CD14-positive monocyte (primary cell): ENCODE measurements around the gene PCDHGC3. TPM values are rescaled to one million over a fixed set of nuclear protein-coding genes. Genes with fewer than 3 reads are reported as not detected.

ENCODE experiments used
- DNase-seq, 3 donors: peaks; one replicate each; pipeline ENCODE4 v3.0.0-alpha.2; 2011 to 2022
- H2AFZ ChIP-seq: 2 replicates; pipeline ENCODE4 v1.6.0; 2012; ENCODE audit warnings: mild to moderate bottlenecking, low read depth, low read length, inconsistent platforms; ENCODE audit not compliant: insufficient read depth, poor library complexity, severe bottlenecking
- H3K27ac ChIP-seq, 2 donors: 1 replicate in 1 of 2; 2 replicates in 1 of 2; pipeline ENCODE4 v1.5.1; 2012 to 2013; ENCODE audit warnings: low read length in 2 of 2, control low read depth in 1 of 2, inconsistent platforms in 1 of 2, low read depth in 1 of 2, mild to moderate bottlenecking in 1 of 2
- H3K27me3 ChIP-seq, 2 donors: one replicate each; pipeline versions ENCODE4 v1.6.0 to v1.6.1; 2011 to 2013; ENCODE audit warnings: low read length in 2 of 2; ENCODE audit not compliant: control insufficient read depth in 2 of 2, insufficient read depth in 2 of 2
- H3K36me3 ChIP-seq, 2 donors: replicated peaks in 1 of 2; 1 replicate in 1 of 2; 2 replicates in 1 of 2; pipeline versions ENCODE4 v1.5.1 to v1.6.1; 2012 to 2013; ENCODE audit warnings: low read length in 2 of 2, control low read depth in 1 of 2, inconsistent platforms in 1 of 2, mild to moderate bottlenecking in 1 of 2; ENCODE audit not compliant: insufficient read depth in 2 of 2, control insufficient read depth in 1 of 2
- H3K4me1 ChIP-seq, 2 donors: 1 replicate in 1 of 2; 2 replicates in 1 of 2; pipeline versions ENCODE4 v1.5.1 to v1.6.1; 2012 to 2013; ENCODE audit warnings: low read length in 2 of 2, control low read depth in 1 of 2, inconsistent platforms in 1 of 2, mild to moderate bottlenecking in 1 of 2, moderate library complexity in 1 of 2; ENCODE audit not compliant: insufficient read depth in 2 of 2, control insufficient read depth in 1 of 2
- H3K4me2 ChIP-seq: replicated peaks from 2 replicates; pipeline ENCODE3; 2012; ENCODE audit warnings: low read length, moderate library complexity, mild to moderate bottlenecking; ENCODE audit not compliant: poor library complexity, severe bottlenecking; ENCODE audit errors: extremely low read depth
- H3K4me3 ChIP-seq, 3 experiments: fragments of 200-600 bp in 1 of 3; sonication (generic) in 1 of 3; replicated peaks in 1 of 3; 1 replicate in 2 of 3; 2 replicates in 1 of 3; pipeline ENCODE4 v1.5.1; 2011 to 2013; ENCODE audit warnings: low read length in 3 of 3, mild to moderate bottlenecking in 3 of 3, control low read depth in 2 of 3, low read depth in 2 of 3, inconsistent platforms in 1 of 3, moderate library complexity in 1 of 3
- H3K79me2 ChIP-seq: 2 replicates; pipeline ENCODE4 v1.6.0; 2012; ENCODE audit warnings: mild to moderate bottlenecking, control low read depth, inconsistent platforms, low read length, moderate library complexity; ENCODE audit not compliant: insufficient read depth
- H3K9ac ChIP-seq: 2 replicates; pipeline ENCODE4 v1.6.0; 2017; ENCODE audit warnings: low read length, mild to moderate bottlenecking; ENCODE audit not compliant: insufficient read depth, poor library complexity, severe bottlenecking
- H3K9me3 ChIP-seq, 2 donors: replicated peaks in 1 of 2; 1 replicate in 1 of 2; 2 replicates in 1 of 2; pipeline versions ENCODE4 v1.5.1 to v1.6.1; 2012 to 2013; ENCODE audit warnings: low read length in 2 of 2, control low read depth in 1 of 2; ENCODE audit not compliant: control insufficient read depth in 1 of 2, insufficient read depth in 1 of 2
- H4K20me1 ChIP-seq: 2 replicates; pipeline ENCODE4 v1.6.0; 2012; ENCODE audit warnings: mild to moderate bottlenecking, low read length, control low read depth, moderate library complexity; ENCODE audit not compliant: insufficient read depth
- H3K27ac Mint-ChIP-seq, 7 donors: one replicate each; pipeline ENCODE4 v1.8.0; 2020; ENCODE audit warnings: mild to moderate bottlenecking in 7 of 7, mixed read lengths in 7 of 7, moderate library complexity in 6 of 7, inconsistent platforms in 2 of 7
- H3K27me3 Mint-ChIP-seq, 3 donors: one replicate each; pipeline ENCODE4 v1.8.0; 2021 to 2022; ENCODE audit warnings: low read depth in 3 of 3, mild to moderate bottlenecking in 3 of 3, mixed read lengths in 3 of 3, moderate library complexity in 3 of 3, inconsistent platforms in 1 of 3
- H3K36me3 Mint-ChIP-seq, 2 donors: one replicate each; pipeline ENCODE4 v1.8.0; 2020; ENCODE audit warnings: mixed read lengths in 2 of 2, inconsistent platforms in 1 of 2, mild to moderate bottlenecking in 1 of 2
- H3K4me1 Mint-ChIP-seq: one replicate; pipeline ENCODE4 v1.8.0; 2020; ENCODE audit warnings: mild to moderate bottlenecking, mixed read lengths
- H3K4me3 Mint-ChIP-seq, 2 donors: one replicate each; pipeline ENCODE4 v1.8.0; 2020; ENCODE audit warnings: mild to moderate bottlenecking in 2 of 2, mixed read lengths in 2 of 2, moderate library complexity in 1 of 2
- H3K9me3 Mint-ChIP-seq, 7 donors: one replicate each; pipeline ENCODE4 v1.8.0; 2020 to 2022; ENCODE audit warnings: mixed read lengths in 7 of 7, mild to moderate bottlenecking in 6 of 7, moderate library complexity in 6 of 7, inconsistent platforms in 2 of 7
- WGBS: methylation state at CpG from one replicate; pipeline ENCODE4 v1.1.5; 2013; ENCODE audit warnings: missing lambda C conversion rate; ENCODE audit not compliant: insufficient coverage; 5-methylcytosine and 5-hydroxymethylcytosine counted together
- intact Hi-C, 2 donors: fragments of 100-400 bp; cut with micrococcal nuclease; formaldehyde crosslinking; loops; one replicate each; pipeline versions ENCODE4 v1.15.0 to v1.15.1; 2023
- polyA plus RNA-seq, 3 donors: library from polyadenylated mRNA; depleted of rRNA in 1 of 3; unstranded in 2 of 3; stranded (reverse) in 1 of 3; fragments of 300-500 nt in 2 of 3; fragments of >200 nt in 1 of 3; fragmentation: Illumina TruSeq in 2 of 3; gene quantifications; 1 replicate in 2 of 3; 2 replicates in 1 of 3; pipeline ENCODE4 v1.2.3, GENCODE V29; 2012 to 2021
- TF ChIP-seq, protein P1 (sequence below): fragments of 200-600 bp; IDR thresholded peaks from one replicate; pipeline ENCODE4 v1.8.0; 2022; ENCODE audit warnings: antibody characterized with exemption, mild to moderate bottlenecking

PCDHGC3 gene
- polyA plus RNA-seq, 3 donors: 0.33 TPM; not detected in 2

- Histone ChIP-seq H3K4me3 (no peak overlapping the region), H2AFZ (no peak overlapping the region), H3K9me3 (peaks cover 3 to 35% of the 10 kb centered on the region in 2 donors), H3K4me2 (no peak overlapping the region), H3K36me3 (no peaks in the 10 kb centered on the region), H3K27ac (no peak overlapping the region), H3K27me3 (peaks cover 48 to 98% of the 10 kb centered on the region in 2 donors), H4K20me1 (no peaks in the 10 kb centered on the region), H3K79me2 (no peaks in the 10 kb centered on the region), H3K9ac (no peak overlapping the region), H3K4me1 (peaks cover 13 to 15% of the 10 kb centered on the region in 2 donors)
- intact Hi-C loops: no loop called here
- H3K27ac Mint-ChIP-seq: peak overlapping the region in 1 of 7 donors; percentile 26
- H3K9me3 Mint-ChIP-seq: peaks cover 0 to 28% (median 8%) of the 10 kb centered on the region in 7 donors
- H3K27me3 Mint-ChIP-seq: peaks cover 75 to 93% (median 82%) of the 10 kb centered on the region in 3 donors
- peaks cover 15% of the 10 kb centered on the region for H3K4me1 Mint-ChIP-seq
- peak overlapping the region in 1 of 2 donors; percentile 85 for H3K4me3 Mint-ChIP-seq
- H3K36me3 Mint-ChIP-seq: no peaks in the 10 kb centered on the region
- no peak for DNase-seq
- TF ChIP-seq, protein P1, sequence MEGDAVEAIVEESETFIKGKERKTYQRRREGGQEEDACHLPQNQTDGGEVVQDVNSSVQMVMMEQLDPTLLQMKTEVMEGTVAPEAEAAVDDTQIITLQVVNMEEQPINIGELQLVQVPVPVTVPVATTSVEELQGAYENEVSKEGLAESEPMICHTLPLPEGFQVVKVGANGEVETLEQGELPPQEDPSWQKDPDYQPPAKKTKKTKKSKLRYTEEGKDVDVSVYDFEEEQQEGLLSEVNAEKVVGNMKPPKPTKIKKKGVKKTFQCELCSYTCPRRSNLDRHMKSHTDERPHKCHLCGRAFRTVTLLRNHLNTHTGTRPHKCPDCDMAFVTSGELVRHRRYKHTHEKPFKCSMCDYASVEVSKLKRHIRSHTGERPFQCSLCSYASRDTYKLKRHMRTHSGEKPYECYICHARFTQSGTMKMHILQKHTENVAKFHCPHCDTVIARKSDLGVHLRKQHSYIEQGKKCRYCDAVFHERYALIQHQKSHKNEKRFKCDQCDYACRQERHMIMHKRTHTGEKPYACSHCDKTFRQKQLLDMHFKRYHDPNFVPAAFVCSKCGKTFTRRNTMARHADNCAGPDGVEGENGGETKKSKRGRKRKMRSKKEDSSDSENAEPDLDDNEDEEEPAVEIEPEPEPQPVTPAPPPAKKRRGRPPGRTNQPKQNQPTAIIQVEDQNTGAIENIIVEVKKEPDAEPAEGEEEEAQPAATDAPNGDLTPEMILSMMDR: no peak
- WGBS: 97% methylated on average over 6 of the region's 10 CpGs
Measured at GRCh38 chr5:141490271-141490670, 14.5 kb downstream of the PCDHGC3 start.

DNA sequence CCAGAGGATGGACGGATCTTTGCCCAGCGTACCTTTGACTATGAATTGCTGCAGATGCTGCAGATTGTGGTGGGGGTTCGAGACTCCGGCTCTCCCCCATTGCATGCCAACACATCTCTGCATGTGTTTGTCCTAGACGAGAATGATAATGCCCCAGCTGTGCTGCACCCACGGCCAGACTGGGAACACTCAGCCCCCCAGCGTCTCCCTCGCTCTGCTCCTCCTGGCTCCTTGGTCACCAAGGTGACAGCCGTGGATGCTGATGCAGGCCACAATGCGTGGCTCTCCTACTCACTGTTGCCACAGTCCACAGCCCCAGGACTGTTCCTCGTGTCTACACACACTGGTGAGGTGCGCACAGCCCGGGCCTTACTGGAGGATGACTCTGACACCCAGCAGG, 15.0 kb downstream of the PCDHGC3 start:
- DNase-seq: no peak
- H3K9ac ChIP-seq: no peak overlapping the region
- peaks cover 13 to 15% of the 10 kb centered on the region in 2 donors for H3K4me1 ChIP-seq
- TF ChIP-seq, protein P1: no peak
- peaks cover 0 to 26% (median 8%) of the 10 kb centered on the region in 7 donors for H3K9me3 Mint-ChIP-seq
- no peak overlapping the region for H3K27ac ChIP-seq
- no peak overlapping the region for H2AFZ ChIP-seq
- no peak overlapping the region for H3K27ac Mint-ChIP-seq
- H3K4me1 Mint-ChIP-seq: peaks cover 14% of the 10 kb centered on the region
- intact Hi-C loops: no loop called here
- no peak overlapping the region for H3K4me3 ChIP-seq
- H3K79me2 ChIP-seq: no peaks in the 10 kb centered on the region
- H3K4me3 Mint-ChIP-seq: peak overlapping the region in 1 of 2 donors; percentile 85
- WGBS: 87% methylated on average over 9 of the region's 13 CpGs
- H3K36me3 ChIP-seq: no peaks in the 10 kb centered on the region
- no peak overlapping the region for H3K4me2 ChIP-seq
- H3K27me3 ChIP-seq: peaks cover 43 to 98% of the 10 kb centered on the region in 2 donors
- H4K20me1 ChIP-seq: no peaks in the 10 kb centered on the region
- peaks cover 75 to 93% (median 82%) of the 10 kb centered on the region in 3 donors for H3K27me3 Mint-ChIP-seq
- H3K9me3 ChIP-seq: peaks cover 3 to 30% of the 10 kb centered on the region in 2 donors
- no peaks in the 10 kb centered on the region for H3K36me3 Mint-ChIP-seq
